ENCODE measurements around the gene PHF1. TPM values are rescaled to one million over a fixed set of nuclear protein-coding genes. Genes with fewer than 3 reads are reported as not detected.
A peak's percentile ranks its signal among the peaks of the same experiment; 100 is the strongest.

Gene PHF1
- total and polyA plus RNA-seq, 4 donors = 17.2 to 128 (median 85.6) TPM

DNA sequence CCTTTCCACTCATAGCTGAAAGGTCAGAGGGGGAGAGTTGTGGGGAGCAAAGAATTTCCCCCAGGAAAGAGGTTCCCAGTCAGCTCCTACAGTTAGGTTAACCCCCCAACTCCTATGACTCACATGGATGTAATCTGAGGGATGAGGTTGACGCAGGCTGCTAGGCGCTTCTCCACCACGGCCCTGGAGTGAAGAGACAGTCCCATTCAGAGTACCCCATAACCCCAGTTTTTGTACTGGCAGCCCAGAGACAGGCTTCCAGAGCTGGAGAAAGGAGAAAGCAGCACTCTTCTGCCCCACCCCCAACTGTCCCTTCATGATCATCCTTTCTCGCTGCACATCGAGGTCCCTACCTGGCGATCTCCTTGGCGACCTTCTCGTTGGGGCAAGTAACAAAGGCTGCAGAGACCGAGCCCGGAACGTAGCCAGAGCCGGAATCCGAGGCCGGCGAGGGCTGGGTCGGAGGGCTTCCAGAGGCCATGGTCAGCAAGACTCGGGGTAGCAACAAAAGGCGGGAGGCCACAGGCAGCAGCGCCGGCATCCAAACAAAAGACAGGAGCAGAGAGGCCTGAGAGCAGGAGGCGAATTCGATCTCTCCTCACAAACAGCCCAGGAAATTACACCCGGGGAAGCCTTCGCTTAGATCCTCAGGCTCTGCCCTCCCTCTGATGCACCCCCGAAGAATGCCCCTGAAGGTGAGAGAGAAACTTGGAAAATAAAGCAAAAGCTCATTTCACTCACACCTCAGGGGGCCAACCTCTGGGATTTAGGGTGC lies 6.5 kb downstream of the PHF1 start:
- H3K27ac ChIP-seq (ENCODE audit: low read depth, low read length) = peak overlapping the region; percentile 99
- peaks cover 34% of the 10 kb centered on the region for H3K4me1 ChIP-seq (ENCODE audit: control insufficient read depth, insufficient read depth, low read length)
- DNase-seq (ENCODE audit: low read depth in 4 of 6, low spot score in 6 of 6) = no peak
- H3K36me3 ChIP-seq (ENCODE audit: control insufficient read depth, insufficient read depth, low read length) = peaks cover 44% of the 10 kb centered on the region
- H3K27me3 ChIP-seq (ENCODE audit: control insufficient read depth, insufficient read depth, low read length) = no peaks in the 10 kb centered on the region
- WGBS (ENCODE audit: insufficient coverage) = under 1% methylated on average over 22 of the region's 25 CpGs
- peak overlapping the region; percentile 94 for H3K4me3 ChIP-seq (ENCODE audit: low read depth, low read length)
- H3K9me3 ChIP-seq (ENCODE audit: control insufficient read depth, insufficient read depth, low read length) = no peaks in the 10 kb centered on the region

GRCh38 chr6:33417903-33418689 lies 7.3 kb downstream of the PHF1 start, which contains the start of gene CUTA:
TSS of gene CUTA (minus strand) at chr6:33418107. CDS start at chr6:33418000, 107 bp downstream.
- DNase-seq (ENCODE audit: low read depth in 4 of 6, low spot score in 6 of 6) = peak; percentile 97 to 100 (median 98)
- Histone ChIP-seq H3K9me3 (ENCODE audit: control insufficient read depth, insufficient read depth, low read length) (no peaks in the 10 kb centered on the region), H3K27me3 (ENCODE audit: control insufficient read depth, insufficient read depth, low read length) (no peaks in the 10 kb centered on the region)

GRCh38 chr6:33418690-33419291 lies 8.0 kb downstream of the PHF1 start:
- WGBS (ENCODE audit: insufficient coverage) = 27% methylated on average over 6 of the region's 8 CpGs
- Histone ChIP-seq H3K27ac (ENCODE audit: low read depth, low read length) (peak overlapping the region; percentile 99), H3K27me3 (ENCODE audit: control insufficient read depth, insufficient read depth, low read length) (no peaks in the 10 kb centered on the region), H3K36me3 (ENCODE audit: control insufficient read depth, insufficient read depth, low read length) (peaks cover 40% of the 10 kb centered on the region), H3K4me3 (ENCODE audit: low read depth, low read length) (peak overlapping the region; percentile 94), H3K9me3 (ENCODE audit: control insufficient read depth, insufficient read depth, low read length) (no peaks in the 10 kb centered on the region), H3K4me1 (ENCODE audit: control insufficient read depth, insufficient read depth, low read length) (peaks cover 34% of the 10 kb centered on the region)
- DNase-seq (ENCODE audit: low read depth in 4 of 6, low spot score in 6 of 6) = no peak

More at GRCh38 chr6:33417903-33418689, 7.3 kb downstream of the PHF1 start, which contains the start of gene CUTA:
- 0% methylated on average over 46 of the region's 51 CpGs for WGBS (ENCODE audit: insufficient coverage)
- peaks cover 41% of the 10 kb centered on the region for H3K36me3 ChIP-seq (ENCODE audit: control insufficient read depth, insufficient read depth, low read length)
- peak within 1 kb of the TSS; percentile 94 for H3K4me3 ChIP-seq (ENCODE audit: low read depth, low read length)
- H3K4me1 ChIP-seq (ENCODE audit: control insufficient read depth, insufficient read depth, low read length) = peaks cover 34% of the 10 kb centered on the region
- H3K27ac ChIP-seq (ENCODE audit: low read depth, low read length) = peak within 1 kb of the TSS; percentile 99

GRCh38 chr6:33419580-33420490 lies 9.0 kb downstream of the PHF1 start, which contains the start of gene SYNGAP1:
TSS of gene SYNGAP1 (plus strand) at chr6:33420065. CDS start at chr6:33420265, 200 bp downstream.
- no peaks in the 10 kb centered on the region for H3K9me3 ChIP-seq (ENCODE audit: control insufficient read depth, insufficient read depth, low read length)

GRCh38 chr6:33420491-33421343 lies 9.9 kb downstream of the PHF1 start:
- Histone ChIP-seq H3K36me3 (ENCODE audit: control insufficient read depth, insufficient read depth, low read length) (peaks cover 30% of the 10 kb centered on the region), H3K4me3 (ENCODE audit: low read depth, low read length) (peak overlapping the region; percentile 47), H3K4me1 (ENCODE audit: control insufficient read depth, insufficient read depth, low read length) (peaks cover 42% of the 10 kb centered on the region), H3K9me3 (ENCODE audit: control insufficient read depth, insufficient read depth, low read length) (no peaks in the 10 kb centered on the region), H3K27me3 (ENCODE audit: control insufficient read depth, insufficient read depth, low read length) (no peaks in the 10 kb centered on the region), H3K27ac (ENCODE audit: low read depth, low read length) (peak overlapping the region; percentile 62)
- DNase-seq (ENCODE audit: low read depth in 4 of 6, low spot score in 6 of 6) = peak in 2 of 6 donors; percentile 59 to 63
- 52% methylated on average over 4 of the region's 6 CpGs for WGBS (ENCODE audit: insufficient coverage)

More at GRCh38 chr6:33419580-33420490, 9.0 kb downstream of the PHF1 start, which contains the start of gene SYNGAP1:
- Histone ChIP-seq H3K36me3 (ENCODE audit: control insufficient read depth, insufficient read depth, low read length) (peaks cover 34% of the 10 kb centered on the region), H3K27ac (ENCODE audit: low read depth, low read length) (peak within 1 kb of the TSS; percentile 99), H3K4me1 (ENCODE audit: control insufficient read depth, insufficient read depth, low read length) (peaks cover 37% of the 10 kb centered on the region), H3K4me3 (ENCODE audit: low read depth, low read length) (peak within 1 kb of the TSS; percentile 47), H3K27me3 (ENCODE audit: control insufficient read depth, insufficient read depth, low read length) (no peaks in the 10 kb centered on the region)
- peak in 2 of 6 donors; percentile 89 to 95 for DNase-seq (ENCODE audit: low read depth in 4 of 6, low spot score in 6 of 6)
- 0% methylated on average over 13 of the region's 22 CpGs for WGBS (ENCODE audit: insufficient coverage)

GRCh38 chr6:33421344-33421643 lies 10.5 kb downstream of the PHF1 start:
- WGBS (ENCODE audit: insufficient coverage) = 100% methylated on average over 2 of the region's 2 CpGs
- no peak for DNase-seq (ENCODE audit: low read depth in 4 of 6, low spot score in 6 of 6)
- peaks cover 38% of the 10 kb centered on the region for H3K4me1 ChIP-seq (ENCODE audit: control insufficient read depth, insufficient read depth, low read length)
- peaks cover 25% of the 10 kb centered on the region for H3K36me3 ChIP-seq (ENCODE audit: control insufficient read depth, insufficient read depth, low read length)
- H3K4me3 ChIP-seq (ENCODE audit: low read depth, low read length) = no peak overlapping the region
- H3K27ac ChIP-seq (ENCODE audit: low read depth, low read length) = no peak overlapping the region
- no peaks in the 10 kb centered on the region for H3K9me3 ChIP-seq (ENCODE audit: control insufficient read depth, insufficient read depth, low read length)
- no peaks in the 10 kb centered on the region for H3K27me3 ChIP-seq (ENCODE audit: control insufficient read depth, insufficient read depth, low read length)

DNA sequence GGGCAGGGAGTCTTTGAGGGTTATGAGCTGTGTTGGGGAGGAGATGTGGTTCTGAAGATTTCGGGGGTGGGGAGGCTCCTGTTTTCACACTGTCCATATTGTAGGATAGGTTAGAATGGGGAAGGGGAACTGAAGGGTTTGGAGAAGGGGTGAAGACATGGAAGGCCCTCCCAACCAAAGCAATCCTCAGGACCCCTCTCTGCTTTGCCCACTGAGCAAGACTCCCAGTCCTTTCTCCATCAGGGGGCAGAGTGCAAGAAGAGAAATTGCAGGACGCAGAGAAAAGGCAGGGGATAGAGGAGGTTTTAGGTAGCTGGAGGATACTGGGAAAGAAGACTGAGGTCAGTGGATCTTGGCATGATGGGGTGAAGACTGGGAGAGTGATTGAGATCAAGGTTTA lies 13.0 kb downstream of the PHF1 start:
- DNase-seq (ENCODE audit: low read depth in 4 of 6, low spot score in 6 of 6) = no peak
- 92% methylated on average over 1 of the region's 2 CpGs for WGBS (ENCODE audit: insufficient coverage)
- H3K4me3 ChIP-seq (ENCODE audit: low read depth, low read length) = no peak overlapping the region
- H3K27me3 ChIP-seq (ENCODE audit: control insufficient read depth, insufficient read depth, low read length) = no peaks in the 10 kb centered on the region
- peaks cover 20% of the 10 kb centered on the region for H3K36me3 ChIP-seq (ENCODE audit: control insufficient read depth, insufficient read depth, low read length)
- peaks cover 36% of the 10 kb centered on the region for H3K4me1 ChIP-seq (ENCODE audit: control insufficient read depth, insufficient read depth, low read length)
- no peaks in the 10 kb centered on the region for H3K9me3 ChIP-seq (ENCODE audit: control insufficient read depth, insufficient read depth, low read length)
- H3K27ac ChIP-seq (ENCODE audit: low read depth, low read length) = no peak overlapping the region

GRCh38 chr6:33424855-33425667 lies 14.2 kb downstream of the PHF1 start:
- Histone ChIP-seq H3K9me3 (ENCODE audit: control insufficient read depth, insufficient read depth, low read length) (no peaks in the 10 kb centered on the region), H3K4me1 (ENCODE audit: control insufficient read depth, insufficient read depth, low read length) (peaks cover 38% of the 10 kb centered on the region), H3K27ac (ENCODE audit: low read depth, low read length) (peak overlapping the region; percentile 92), H3K36me3 (ENCODE audit: control insufficient read depth, insufficient read depth, low read length) (peaks cover 20% of the 10 kb centered on the region), H3K4me3 (ENCODE audit: low read depth, low read length) (peak overlapping the region; percentile 48), H3K27me3 (ENCODE audit: control insufficient read depth, insufficient read depth, low read length) (no peaks in the 10 kb centered on the region)
- no peak for DNase-seq (ENCODE audit: low read depth in 4 of 6, low spot score in 6 of 6)
- 20% methylated on average over 12 of the region's 12 CpGs for WGBS (ENCODE audit: insufficient coverage)
